Bronchial epithelial cell (primary cell): Measurements from ENCODE around the gene CDK17. TPM values are rescaled to one million over a fixed set of nuclear protein-coding genes. Genes with fewer than 3 reads are reported as not detected.
"Not testable (repeated sequence)": the region's sequence is repeated elsewhere in the genome, so short reads cannot be mapped to it uniquely, and the experiment has no call there.

Experiments
- DNase-seq: peaks from one replicate; pipeline ENCODE4 v3.0.0-alpha.2; 2010; ENCODE audit warnings: low read depth
- FAIRE-seq: peaks from 2 replicates; lab custom pipeline; 2011; peaks lifted over from hg19 to GRCh38; lab: Jason Lieb, UNC
- H3K27me3 ChIP-seq: 2 replicates; pipeline ENCODE4 v1.5.1; 2011; ENCODE audit warnings: low read length; ENCODE audit not compliant: control insufficient read depth, insufficient read depth
- H3K36me3 ChIP-seq: 2 replicates; pipeline ENCODE4 v1.5.1; 2011; ENCODE audit warnings: low read length; ENCODE audit not compliant: control insufficient read depth, insufficient read depth
- H3K4me3 ChIP-seq: 2 replicates; pipeline ENCODE4 v1.5.1; 2011; ENCODE audit warnings: mild to moderate bottlenecking, low read depth, low read length, control low read depth
- CTCF ChIP-seq: IDR thresholded peaks from 2 replicates; pipeline ENCODE4 v1.5.1; 2011; ENCODE audit warnings: mild to moderate bottlenecking, moderate library complexity, low read length, control low read depth, inconsistent platforms; ENCODE audit not compliant: insufficient read depth, severe bottlenecking
- total RNA-seq: library from RNA; depleted of rRNA; stranded (reverse); fragments of >200 nt; gene quantifications from 2 replicates; pipeline ENCODE4 v1.2.1, GENCODE V29; 2014

CDK17 gene
- total RNA-seq, 1 donor from 2014 or later = 34.5 TPM

DNA sequence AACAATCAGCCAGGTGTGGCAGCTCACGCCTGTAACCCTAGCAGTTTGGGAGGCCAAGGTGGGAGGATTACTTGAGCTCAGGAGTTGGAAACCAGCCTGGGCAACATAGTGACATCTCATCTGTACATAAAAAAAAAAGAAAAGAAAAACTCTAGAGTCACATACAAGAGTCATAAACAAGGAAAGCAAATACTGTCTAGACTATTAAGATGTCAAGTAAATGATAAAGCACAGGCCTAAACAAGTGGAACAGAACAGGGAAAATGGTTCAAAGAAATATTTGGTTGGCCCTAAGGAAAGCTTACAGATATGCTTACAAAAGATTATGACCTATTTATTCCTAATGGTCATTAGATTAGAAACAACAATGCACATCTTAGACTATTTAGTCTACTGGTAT lies 12.3 kb downstream of the CDK17 start:
- DNase-seq (no peak), FAIRE-seq (no peak)
- Histone ChIP-seq H3K27me3 (no peaks in the 10 kb centered on the region), H3K4me3 (no peak overlapping the region), H3K36me3 (no peaks in the 10 kb centered on the region)
- TF ChIP-seq CTCF = no peak

GRCh38 chr12:96386794-96387193 lies 13.4 kb downstream of the CDK17 start:
- DNase-seq = no peak
- Histone ChIP-seq H3K4me3 (no peak overlapping the region), H3K36me3 (no peaks in the 10 kb centered on the region), H3K27me3 (no peaks in the 10 kb centered on the region)
- TF ChIP-seq CTCF = no peak
- FAIRE-seq = no peak

DNA sequence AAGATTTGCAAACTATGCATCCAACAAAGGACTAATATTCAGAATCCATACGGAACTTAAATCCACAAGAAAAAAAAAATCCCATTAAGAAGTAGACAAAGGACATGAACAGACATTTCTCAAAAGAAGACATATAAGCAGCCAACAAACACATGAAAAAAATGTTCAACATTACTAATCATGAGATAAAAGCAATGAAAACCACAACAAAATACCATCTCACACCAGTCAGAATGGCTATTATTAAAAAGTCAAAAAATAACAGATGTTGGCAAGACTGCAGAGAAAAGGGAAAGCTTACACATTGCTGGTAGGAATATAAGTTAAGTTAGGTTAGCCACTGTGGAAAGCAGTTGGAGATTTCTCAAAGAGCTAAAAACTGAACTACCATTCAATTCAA lies 16.2 kb downstream of the CDK17 start:
- peak; percentile 33 for DNase-seq

DNA sequence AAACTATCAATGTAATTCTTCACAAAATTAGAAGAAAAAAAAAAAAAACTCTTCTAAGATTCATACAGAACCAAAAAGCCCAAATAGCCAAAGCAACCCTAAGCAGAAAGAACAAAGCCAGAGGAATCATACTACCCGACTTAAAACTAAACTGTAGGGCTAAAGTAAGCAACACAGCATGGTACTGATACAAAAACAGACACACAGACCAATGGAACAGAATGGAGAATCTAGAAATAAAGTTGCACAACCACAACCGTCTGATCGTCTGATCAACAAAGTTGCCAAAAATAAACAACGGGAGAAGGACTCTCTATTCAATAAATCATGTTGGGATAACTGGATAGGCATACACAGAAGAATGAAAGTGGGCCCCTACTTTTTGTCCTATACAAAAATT lies 16.9 kb downstream of the CDK17 start:
- Histone ChIP-seq H3K4me3 (no peak overlapping the region), H3K27me3 (no peaks in the 10 kb centered on the region), H3K36me3 (no peaks in the 10 kb centered on the region)
- no peak for DNase-seq
- FAIRE-seq = no peak
- no peak for TF ChIP-seq CTCF

More for the DNA sequence above, 16.2 kb downstream of the CDK17 start:
- Histone ChIP-seq H3K36me3 (no peaks in the 10 kb centered on the region), H3K4me3 (no peak overlapping the region), H3K27me3 (no peaks in the 10 kb centered on the region)
- no peak for TF ChIP-seq CTCF
- FAIRE-seq = no peak

- not testable (repeated sequence) for DNase-seq, H3K36me3 ChIP-seq, FAIRE-seq, H3K27me3 ChIP-seq, H3K4me3 ChIP-seq
Measured at GRCh38 chr12:96379743-96380142, 20.5 kb downstream of the CDK17 start.

GRCh38 chr12:96378319-96378718 lies 21.9 kb downstream of the CDK17 start:
- H3K36me3 ChIP-seq = no peaks in the 10 kb centered on the region

More at GRCh38 chr12:96378319-96378718, 21.9 kb downstream of the CDK17 start:
- Histone ChIP-seq H3K27me3 (no peaks in the 10 kb centered on the region), H3K4me3 (no peak overlapping the region)
- FAIRE-seq = no peak
- TF ChIP-seq CTCF = no peak
- no peak for DNase-seq
